Measurements from ENCODE around the gene CHRNA1. TPM values are rescaled to one million over a fixed set of nuclear protein-coding genes. Genes with fewer than 3 reads are reported as not detected.

Gene CHRNA1
- total RNA-seq, 6 experiments from 2014 or later, result 0.14 TPM; not detected in 5

DNA sequence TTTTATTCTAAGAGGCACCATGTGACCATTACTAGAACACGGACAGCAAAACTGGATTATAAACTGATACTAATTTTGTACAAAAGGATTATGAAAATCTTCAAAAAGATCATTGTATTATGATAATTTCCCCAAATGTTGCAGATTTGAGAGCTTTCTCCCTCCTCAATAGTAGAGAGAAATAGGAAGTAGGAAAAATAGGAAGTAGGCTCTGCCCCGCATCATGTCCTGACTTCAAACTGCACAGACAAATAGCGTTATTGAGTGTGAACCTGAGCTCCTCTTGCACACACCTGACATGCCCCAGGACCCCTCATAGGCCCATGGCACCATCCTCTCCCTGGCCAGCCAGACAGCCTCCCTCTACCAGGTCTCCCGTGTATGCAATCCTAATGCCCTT lies 25.4 kb downstream of the CHRNA1 start:
- Mint-ChIP-seq H3K36me3 (ENCODE audit: low read depth) (no peaks in the 10 kb centered on the region), H3K4me3 (no peak overlapping the region), H3K27me3 (ENCODE audit: insufficient read depth) (peaks cover 52% of the 10 kb centered on the region), H3K9me3 (no peaks in the 10 kb centered on the region), H3K27ac (no peak overlapping the region), H3K4me1 (ENCODE audit: low read depth) (no peaks in the 10 kb centered on the region)
- DNase-seq, result no peak
- TF ChIP-seq, protein P1, sequence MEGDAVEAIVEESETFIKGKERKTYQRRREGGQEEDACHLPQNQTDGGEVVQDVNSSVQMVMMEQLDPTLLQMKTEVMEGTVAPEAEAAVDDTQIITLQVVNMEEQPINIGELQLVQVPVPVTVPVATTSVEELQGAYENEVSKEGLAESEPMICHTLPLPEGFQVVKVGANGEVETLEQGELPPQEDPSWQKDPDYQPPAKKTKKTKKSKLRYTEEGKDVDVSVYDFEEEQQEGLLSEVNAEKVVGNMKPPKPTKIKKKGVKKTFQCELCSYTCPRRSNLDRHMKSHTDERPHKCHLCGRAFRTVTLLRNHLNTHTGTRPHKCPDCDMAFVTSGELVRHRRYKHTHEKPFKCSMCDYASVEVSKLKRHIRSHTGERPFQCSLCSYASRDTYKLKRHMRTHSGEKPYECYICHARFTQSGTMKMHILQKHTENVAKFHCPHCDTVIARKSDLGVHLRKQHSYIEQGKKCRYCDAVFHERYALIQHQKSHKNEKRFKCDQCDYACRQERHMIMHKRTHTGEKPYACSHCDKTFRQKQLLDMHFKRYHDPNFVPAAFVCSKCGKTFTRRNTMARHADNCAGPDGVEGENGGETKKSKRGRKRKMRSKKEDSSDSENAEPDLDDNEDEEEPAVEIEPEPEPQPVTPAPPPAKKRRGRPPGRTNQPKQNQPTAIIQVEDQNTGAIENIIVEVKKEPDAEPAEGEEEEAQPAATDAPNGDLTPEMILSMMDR (IDR thresholded peaks at IDR 0.05), result no peak

DNA sequence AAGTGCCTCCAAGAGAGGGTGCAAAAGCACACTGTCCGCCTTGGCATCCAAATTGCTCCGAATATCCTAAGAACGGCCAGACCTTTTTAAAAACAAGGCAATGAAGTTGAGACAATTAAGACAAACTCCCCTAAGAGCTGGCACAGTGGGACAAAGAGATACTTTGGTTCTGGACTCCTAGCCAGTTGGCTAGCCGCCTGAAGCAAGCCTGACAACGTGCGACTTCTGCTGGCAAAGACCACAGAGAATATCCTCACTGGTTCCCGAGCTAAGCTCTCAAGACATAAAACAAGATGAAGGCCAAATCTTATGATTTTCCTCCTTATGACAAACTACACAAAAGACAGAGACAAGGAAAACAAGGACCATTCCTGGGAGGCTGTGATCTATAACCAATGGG lies 32.7 kb downstream of the CHRNA1 start:
- TF ChIP-seq, protein P1 (IDR thresholded peaks at IDR 0.05), result no peak
- Mint-ChIP-seq H3K36me3 (ENCODE audit: low read depth) (no peaks in the 10 kb centered on the region), H3K27me3 (ENCODE audit: insufficient read depth) (peaks cover 57% of the 10 kb centered on the region), H3K9me3 (no peaks in the 10 kb centered on the region), H3K27ac (no peak overlapping the region), H3K4me3 (no peak overlapping the region), H3K4me1 (ENCODE audit: low read depth) (no peaks in the 10 kb centered on the region)
- no peak for DNase-seq

DNA sequence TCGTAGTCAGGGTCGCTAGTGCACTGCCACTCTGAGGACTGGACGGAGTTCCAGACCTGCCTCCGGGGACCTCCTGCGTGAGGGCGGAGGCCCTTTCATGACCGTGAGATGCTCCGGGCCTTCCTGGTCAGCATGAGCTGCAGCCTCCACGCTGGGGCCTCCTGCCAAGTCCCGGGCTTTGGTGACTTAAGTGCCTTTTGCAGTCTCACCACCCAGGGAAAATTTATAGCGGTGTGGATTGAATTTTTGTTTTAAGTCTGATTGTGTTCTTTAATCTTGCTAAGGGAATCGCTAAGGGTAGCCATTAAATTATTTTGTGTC lies 33.6 kb downstream of the CHRNA1 start:
- TF ChIP-seq, protein P1 (IDR thresholded peaks at IDR 0.05), result no peak
- Mint-ChIP-seq H3K27ac (no peak overlapping the region), H3K27me3 (ENCODE audit: insufficient read depth) (peaks cover 60% of the 10 kb centered on the region), H3K4me3 (no peak overlapping the region), H3K36me3 (ENCODE audit: low read depth) (no peaks in the 10 kb centered on the region), H3K4me1 (ENCODE audit: low read depth) (no peaks in the 10 kb centered on the region), H3K9me3 (no peaks in the 10 kb centered on the region)
- no peak for DNase-seq

DNA sequence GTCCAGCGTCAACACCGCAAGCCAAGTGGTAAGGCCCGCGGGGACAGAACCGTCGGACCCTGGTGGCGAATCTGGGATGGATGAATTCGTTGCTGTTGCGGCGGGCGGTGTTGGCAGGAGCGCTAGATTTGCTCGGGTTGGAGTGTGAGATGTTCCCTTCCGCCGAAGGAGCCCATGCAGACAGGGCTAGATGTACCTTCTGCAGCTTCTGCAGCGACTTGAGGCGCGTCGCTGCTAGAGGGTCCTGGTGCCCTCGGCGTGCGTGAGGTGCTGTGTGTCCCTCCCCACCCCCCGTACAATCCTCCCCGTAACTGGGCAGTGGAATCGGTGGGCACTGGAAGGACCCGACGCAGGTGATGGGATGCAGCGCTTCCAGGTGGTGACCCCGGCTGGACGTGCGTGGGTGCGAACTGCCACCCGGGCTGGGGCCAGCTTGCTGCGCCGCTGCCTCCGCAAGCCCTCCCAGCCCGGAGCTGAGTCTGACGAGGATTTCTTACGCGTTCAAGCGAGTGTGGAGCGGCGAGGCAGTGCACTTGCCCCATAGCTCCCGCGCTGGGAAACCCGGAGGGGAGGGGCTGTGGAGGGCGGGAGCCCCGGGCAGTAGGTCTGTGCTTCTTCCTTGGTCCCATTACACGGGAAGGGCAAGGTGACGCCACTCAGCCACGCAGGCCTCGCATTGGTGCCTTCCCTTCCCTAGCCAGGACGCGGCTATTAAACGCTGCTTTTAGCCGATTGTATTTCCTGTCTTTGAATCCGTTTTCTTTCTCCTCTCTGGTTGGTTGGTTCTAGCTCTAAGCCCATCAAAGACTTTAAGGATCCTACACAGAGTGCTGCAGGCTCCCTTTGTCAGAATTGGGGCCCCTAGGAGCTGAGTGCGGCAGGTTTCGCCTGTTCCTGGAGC lies 34.2 kb downstream of the CHRNA1 start:
- Mint-ChIP-seq H3K4me3 (peak overlapping the region; percentile 38), H3K36me3 (ENCODE audit: low read depth) (no peaks in the 10 kb centered on the region), H3K4me1 (ENCODE audit: low read depth) (no peaks in the 10 kb centered on the region), H3K27me3 (ENCODE audit: insufficient read depth) (peaks cover 60% of the 10 kb centered on the region), H3K27ac (no peak overlapping the region), H3K9me3 (no peaks in the 10 kb centered on the region)
- TF ChIP-seq, protein P1 (IDR thresholded peaks at IDR 0.05), result no peak
- DNase-seq, result no peak

DNA sequence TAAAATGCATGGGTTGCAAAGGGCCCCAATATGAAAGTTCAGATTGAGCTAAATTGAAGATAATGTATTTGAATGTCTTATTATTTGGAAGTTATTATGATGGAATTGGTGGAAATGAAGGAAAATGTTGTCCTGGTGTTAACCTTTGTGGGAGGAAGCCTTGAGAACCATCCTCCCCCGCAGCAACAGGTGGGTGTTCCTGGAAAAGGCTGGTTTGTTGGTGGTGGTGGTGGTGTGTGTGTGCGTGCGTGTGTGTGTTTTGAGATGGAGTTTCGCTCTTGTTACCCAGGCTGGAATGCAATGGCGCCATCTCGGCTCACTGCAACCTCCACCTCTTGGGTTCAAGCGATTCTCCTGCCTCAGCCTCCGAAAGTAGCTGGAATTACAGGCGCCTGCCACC lies 36.2 kb downstream of the CHRNA1 start:
- TF ChIP-seq, protein P1 (IDR thresholded peaks at IDR 0.05), result no peak
- H3K4me1 Mint-ChIP-seq (ENCODE audit: low read depth), result no peaks in the 10 kb centered on the region
- H3K36me3 Mint-ChIP-seq (ENCODE audit: low read depth), result no peaks in the 10 kb centered on the region
- H3K27ac Mint-ChIP-seq, result no peak overlapping the region
- H3K27me3 Mint-ChIP-seq (ENCODE audit: insufficient read depth), result peaks cover 60% of the 10 kb centered on the region
- no peaks in the 10 kb centered on the region for H3K9me3 Mint-ChIP-seq
- DNase-seq, result no peak
- no peak overlapping the region for H3K4me3 Mint-ChIP-seq

Measured in HFFc6 (cell line).